GM23338 (cell line): ENCODE results near the gene A3GALT2. TPM values are rescaled to one million over a fixed set of nuclear protein-coding genes. Genes with fewer than 3 reads are reported as not detected.

Experiments
- ATAC-seq: fragments of 200-7000 bp; cut with Tn5 transposase; 3 replicates; pipeline ENCODE4 v1.9.1; 2020
- DNase-seq: peaks from one replicate; pipeline ENCODE4 v3.0.0-alpha.2; 2015; ENCODE audit warnings: low spot score
- H2AFZ ChIP-seq: fragments of 200-600 bp; sonication (generic); 2 replicates; pipeline ENCODE4 v1.8.0; 2016; ENCODE audit warnings: antibody characterized with exemption, mild to moderate bottlenecking, moderate library complexity
- H3F3A ChIP-seq: fragments of 200-600 bp; sonication (generic); replicated peaks from 2 replicates; pipeline ENCODE4 v1.8.0; 2017; ENCODE audit warnings: antibody characterized with exemption, mixed run types, low read depth
- H3K27ac ChIP-seq: fragments of 200-600 bp; sonication (generic); 2 replicates; pipeline ENCODE4 v1.6.1; 2016; ENCODE audit warnings: low read depth
- H3K27me3 ChIP-seq: fragments of 200-600 bp; sonication (generic); 2 replicates; pipeline ENCODE4 v1.8.0; 2016; ENCODE audit warnings: mild to moderate bottlenecking, mixed run types, moderate library complexity; ENCODE audit not compliant: insufficient read depth
- H3K36me3 ChIP-seq: fragments of 200-600 bp; sonication (generic); 2 replicates; pipeline ENCODE4 v1.8.0; 2016; ENCODE audit warnings: mild to moderate bottlenecking; ENCODE audit not compliant: insufficient read depth
- H3K4me1 ChIP-seq: fragments of 200-600 bp; sonication (generic); 2 replicates; pipeline ENCODE4 v1.8.0; 2016; ENCODE audit warnings: mild to moderate bottlenecking, moderate library complexity; ENCODE audit not compliant: insufficient read depth
- H3K4me2 ChIP-seq: fragments of 200-600 bp; sonication (generic); 2 replicates; pipeline ENCODE4 v1.7.1; 2017; ENCODE audit warnings: mixed run types
- H3K4me3 ChIP-seq: fragments of 200-600 bp; sonication (generic); 2 replicates; pipeline ENCODE4 v1.6.1; 2016; ENCODE audit warnings: mixed run types
- H3K79me2 ChIP-seq: fragments of 200-600 bp; sonication (generic); replicated peaks from 2 replicates; pipeline ENCODE4 v1.8.0; 2017; ENCODE audit warnings: mild to moderate bottlenecking; ENCODE audit not compliant: insufficient read depth
- H3K9me2 ChIP-seq: fragments of 200-600 bp; sonication (generic); 2 replicates; pipeline ENCODE4 v1.8.0; 2017; ENCODE audit not compliant: insufficient read depth
- H4K20me1 ChIP-seq: fragments of 200-600 bp; sonication (generic); replicated peaks from 2 replicates; pipeline ENCODE4 v1.8.0; 2017; ENCODE audit warnings: mild to moderate bottlenecking; ENCODE audit not compliant: insufficient read depth
- H3K27ac Mint-ChIP-seq: 2 replicates; pipeline ENCODE4 v1.8.0; 2020; ENCODE audit warnings: inconsistent platforms, mild to moderate bottlenecking, moderate library complexity, mixed read lengths
- H3K27me3 Mint-ChIP-seq: 3 replicates; pipeline ENCODE4 v1.8.0; 2022; ENCODE audit warnings: low read depth, mild to moderate bottlenecking, moderate library complexity, mixed read lengths, inconsistent platforms; ENCODE audit not compliant: insufficient read depth, poor library complexity
- H3K36me3 Mint-ChIP-seq: 3 replicates; pipeline ENCODE4 v1.8.0; 2021; ENCODE audit warnings: low read depth, mild to moderate bottlenecking, inconsistent platforms, moderate library complexity, mixed read lengths
- H3K4me1 Mint-ChIP-seq: 3 replicates; pipeline ENCODE4 v1.8.0; 2020; ENCODE audit warnings: mild to moderate bottlenecking, inconsistent platforms, mixed read lengths
- H3K4me3 Mint-ChIP-seq: 3 replicates; pipeline ENCODE4 v1.8.0; 2021; ENCODE audit warnings: moderate library complexity, mild to moderate bottlenecking, inconsistent platforms, mixed read lengths
- H3K9me3 Mint-ChIP-seq: 3 replicates; pipeline ENCODE4 v1.8.0; 2020; ENCODE audit warnings: moderate library complexity, mild to moderate bottlenecking, inconsistent platforms, mixed read lengths
- CREB1 ChIP-seq: fragments of 250-450 bp; sonication (Bioruptor Pico); IDR thresholded peaks from 2 replicates; pipeline ENCODE4 v1.5.0; 2020; ENCODE audit warnings: low read depth, mild to moderate bottlenecking, moderate library complexity
- EZH2 ChIP-seq: fragments of 200-600 bp; sonication (generic); IDR thresholded peaks from one replicate; pipeline ENCODE4 v1.8.0; 2017; ENCODE audit warnings: antibody characterized with exemption, mild to moderate bottlenecking, low read depth; ENCODE audit not compliant: unreplicated experiment
- EZH2phosphoT487 ChIP-seq: fragments of 200-600 bp; sonication (generic); IDR thresholded peaks from one replicate; pipeline ENCODE4 v1.8.1; 2018; ENCODE audit warnings: antibody characterized with exemption; ENCODE audit not compliant: unreplicated experiment
- JUNB ChIP-seq: IDR thresholded peaks from one replicate; pipeline ENCODE4 v1.6.1; 2016; ENCODE audit warnings: antibody characterized with exemption; ENCODE audit not compliant: unreplicated experiment
- NANOG ChIP-seq: IDR thresholded peaks from 2 replicates; pipeline ENCODE4 v1.6.1; 2016; ENCODE audit warnings: antibody characterized with exemption, borderline replicate concordance
- POLR2AphosphoS5 ChIP-seq: IDR thresholded peaks from 2 replicates; pipeline ENCODE4 v1.6.1; 2016; ENCODE audit warnings: antibody characterized with exemption, low read depth
- STAT1 ChIP-seq: IDR thresholded peaks from one replicate; pipeline ENCODE4 v1.6.1; 2016; ENCODE audit warnings: antibody characterized with exemption; ENCODE audit not compliant: unreplicated experiment
- ZNF114 ChIP-seq: fragments of 250-450 bp; sonication (Bioruptor Pico); IDR thresholded peaks from 2 replicates; pipeline ENCODE4 v1.5.0; 2020; ENCODE audit warnings: mild to moderate bottlenecking, moderate library complexity
- ZNF331 ChIP-seq: fragments of 250-450 bp; sonication (Bioruptor Pico); IDR thresholded peaks from 2 replicates; pipeline ENCODE4 v1.5.0; 2020; ENCODE audit warnings: low read depth, mild to moderate bottlenecking, moderate library complexity
- polyA plus RNA-seq: library from polyadenylated mRNA; unstranded; fragments of >200 nt; fragmentation: Nextera tagmentation; extraction: Ambion mirVana; gene quantifications from 2 replicates; pipeline ENCODE4 v1.2.1, GENCODE V29; 2016
- total RNA-seq: library from RNA; depleted of rRNA; stranded (reverse); fragments of >200 nt; shearing (Covaris generic); gene quantifications from 2 replicates; pipeline ENCODE4 v1.2.3, GENCODE V29; 2014
- TF ChIP-seq, protein P1 (sequence below): IDR thresholded peaks from 2 replicates; pipeline ENCODE4 v1.6.1; 2016; ENCODE audit warnings: antibody characterized with exemption
- TF ChIP-seq, protein P2 (sequence below): fragments of 250-450 bp; sonication (Bioruptor Pico); IDR thresholded peaks from 2 replicates; pipeline ENCODE4 v1.5.0; 2020; ENCODE audit warnings: mild to moderate bottlenecking, moderate library complexity
- TF ChIP-seq, protein P3 (sequence below): IDR thresholded peaks from one replicate; pipeline ENCODE4 v1.6.1; 2018; ENCODE audit warnings: antibody characterized with exemption; ENCODE audit not compliant: unreplicated experiment
- TF ChIP-seq, protein P4 (sequence below), 2 experiments: fragments of 200-600 bp in 1 of 2; sonication (generic) in 1 of 2; conservative IDR thresholded peaks; 2 replicates each; pipeline versions ENCODE4 v1.5.1 to v1.6.1; 2016 to 2017; ENCODE audit warnings: antibody characterized with exemption in 2 of 2, low read depth in 2 of 2, mild to moderate bottlenecking in 2 of 2, moderate library complexity in 1 of 2

Gene A3GALT2
- total and polyA plus RNA-seq, 2 experiments from 2014 or later, result not detected

DNA sequence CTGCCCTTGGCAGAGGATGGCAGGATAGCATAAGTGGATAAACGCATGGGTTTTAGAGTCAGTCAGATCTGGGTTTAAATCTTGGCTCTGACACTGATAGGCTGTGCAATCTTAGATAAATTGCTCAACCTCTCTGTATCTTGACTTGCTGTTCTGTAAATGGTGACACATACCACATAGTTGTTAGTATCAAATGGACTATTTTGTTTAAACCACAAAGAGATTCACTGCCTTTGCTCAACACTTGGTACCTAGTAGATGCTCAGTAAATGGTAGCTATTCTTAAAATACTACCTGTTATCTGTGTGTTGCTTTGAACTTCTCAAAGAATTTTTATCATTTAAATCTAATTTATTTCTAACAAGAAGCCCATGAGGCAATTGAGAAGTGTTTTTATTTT is 39.5 kb upstream of the A3GALT2 start:
- H3K4me3 ChIP-seq, result no peak overlapping the region
- H3F3A ChIP-seq, result no peaks in the 10 kb centered on the region
- H3K79me2 ChIP-seq, result no peaks in the 10 kb centered on the region
- peaks cover 45% of the 10 kb centered on the region for H3K4me1 Mint-ChIP-seq
- ATAC-seq (no peak), DNase-seq (no peak)
- H3K27me3 Mint-ChIP-seq, result peaks cover 36% of the 10 kb centered on the region
- no peaks in the 10 kb centered on the region for H3K36me3 Mint-ChIP-seq
- no peak overlapping the region for H3K4me3 Mint-ChIP-seq
- H3K9me3 Mint-ChIP-seq, result peaks cover 6% of the 10 kb centered on the region; the same call in 1 of the 3 replicates
- no peaks in the 10 kb centered on the region for H3K9me2 ChIP-seq
- H4K20me1 ChIP-seq, result peaks cover 5% of the 10 kb centered on the region; the same call in 1 of the 2 replicates
- H3K4me1 ChIP-seq, result peaks cover 43% of the 10 kb centered on the region
- H3K4me2 ChIP-seq, result no peak overlapping the region
- no peak overlapping the region for H2AFZ ChIP-seq
- H3K36me3 ChIP-seq, result no peaks in the 10 kb centered on the region
- TF ChIP-seq NANOG (no peak), CREB1 (no peak), EZH2 (no peak), ZNF331 (CRISPR knock-in tag) (no peak), ZNF114 (CRISPR knock-in tag) (no peak), POLR2AphosphoS5 (no peak), JUNB (no peak), EZH2phosphoT487 (no peak), STAT1 (no peak)
- TF ChIP-seq, protein P1, sequence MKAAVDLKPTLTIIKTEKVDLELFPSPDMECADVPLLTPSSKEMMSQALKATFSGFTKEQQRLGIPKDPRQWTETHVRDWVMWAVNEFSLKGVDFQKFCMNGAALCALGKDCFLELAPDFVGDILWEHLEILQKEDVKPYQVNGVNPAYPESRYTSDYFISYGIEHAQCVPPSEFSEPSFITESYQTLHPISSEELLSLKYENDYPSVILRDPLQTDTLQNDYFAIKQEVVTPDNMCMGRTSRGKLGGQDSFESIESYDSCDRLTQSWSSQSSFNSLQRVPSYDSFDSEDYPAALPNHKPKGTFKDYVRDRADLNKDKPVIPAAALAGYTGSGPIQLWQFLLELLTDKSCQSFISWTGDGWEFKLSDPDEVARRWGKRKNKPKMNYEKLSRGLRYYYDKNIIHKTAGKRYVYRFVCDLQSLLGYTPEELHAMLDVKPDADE, result no peak
- TF ChIP-seq, protein P2, sequence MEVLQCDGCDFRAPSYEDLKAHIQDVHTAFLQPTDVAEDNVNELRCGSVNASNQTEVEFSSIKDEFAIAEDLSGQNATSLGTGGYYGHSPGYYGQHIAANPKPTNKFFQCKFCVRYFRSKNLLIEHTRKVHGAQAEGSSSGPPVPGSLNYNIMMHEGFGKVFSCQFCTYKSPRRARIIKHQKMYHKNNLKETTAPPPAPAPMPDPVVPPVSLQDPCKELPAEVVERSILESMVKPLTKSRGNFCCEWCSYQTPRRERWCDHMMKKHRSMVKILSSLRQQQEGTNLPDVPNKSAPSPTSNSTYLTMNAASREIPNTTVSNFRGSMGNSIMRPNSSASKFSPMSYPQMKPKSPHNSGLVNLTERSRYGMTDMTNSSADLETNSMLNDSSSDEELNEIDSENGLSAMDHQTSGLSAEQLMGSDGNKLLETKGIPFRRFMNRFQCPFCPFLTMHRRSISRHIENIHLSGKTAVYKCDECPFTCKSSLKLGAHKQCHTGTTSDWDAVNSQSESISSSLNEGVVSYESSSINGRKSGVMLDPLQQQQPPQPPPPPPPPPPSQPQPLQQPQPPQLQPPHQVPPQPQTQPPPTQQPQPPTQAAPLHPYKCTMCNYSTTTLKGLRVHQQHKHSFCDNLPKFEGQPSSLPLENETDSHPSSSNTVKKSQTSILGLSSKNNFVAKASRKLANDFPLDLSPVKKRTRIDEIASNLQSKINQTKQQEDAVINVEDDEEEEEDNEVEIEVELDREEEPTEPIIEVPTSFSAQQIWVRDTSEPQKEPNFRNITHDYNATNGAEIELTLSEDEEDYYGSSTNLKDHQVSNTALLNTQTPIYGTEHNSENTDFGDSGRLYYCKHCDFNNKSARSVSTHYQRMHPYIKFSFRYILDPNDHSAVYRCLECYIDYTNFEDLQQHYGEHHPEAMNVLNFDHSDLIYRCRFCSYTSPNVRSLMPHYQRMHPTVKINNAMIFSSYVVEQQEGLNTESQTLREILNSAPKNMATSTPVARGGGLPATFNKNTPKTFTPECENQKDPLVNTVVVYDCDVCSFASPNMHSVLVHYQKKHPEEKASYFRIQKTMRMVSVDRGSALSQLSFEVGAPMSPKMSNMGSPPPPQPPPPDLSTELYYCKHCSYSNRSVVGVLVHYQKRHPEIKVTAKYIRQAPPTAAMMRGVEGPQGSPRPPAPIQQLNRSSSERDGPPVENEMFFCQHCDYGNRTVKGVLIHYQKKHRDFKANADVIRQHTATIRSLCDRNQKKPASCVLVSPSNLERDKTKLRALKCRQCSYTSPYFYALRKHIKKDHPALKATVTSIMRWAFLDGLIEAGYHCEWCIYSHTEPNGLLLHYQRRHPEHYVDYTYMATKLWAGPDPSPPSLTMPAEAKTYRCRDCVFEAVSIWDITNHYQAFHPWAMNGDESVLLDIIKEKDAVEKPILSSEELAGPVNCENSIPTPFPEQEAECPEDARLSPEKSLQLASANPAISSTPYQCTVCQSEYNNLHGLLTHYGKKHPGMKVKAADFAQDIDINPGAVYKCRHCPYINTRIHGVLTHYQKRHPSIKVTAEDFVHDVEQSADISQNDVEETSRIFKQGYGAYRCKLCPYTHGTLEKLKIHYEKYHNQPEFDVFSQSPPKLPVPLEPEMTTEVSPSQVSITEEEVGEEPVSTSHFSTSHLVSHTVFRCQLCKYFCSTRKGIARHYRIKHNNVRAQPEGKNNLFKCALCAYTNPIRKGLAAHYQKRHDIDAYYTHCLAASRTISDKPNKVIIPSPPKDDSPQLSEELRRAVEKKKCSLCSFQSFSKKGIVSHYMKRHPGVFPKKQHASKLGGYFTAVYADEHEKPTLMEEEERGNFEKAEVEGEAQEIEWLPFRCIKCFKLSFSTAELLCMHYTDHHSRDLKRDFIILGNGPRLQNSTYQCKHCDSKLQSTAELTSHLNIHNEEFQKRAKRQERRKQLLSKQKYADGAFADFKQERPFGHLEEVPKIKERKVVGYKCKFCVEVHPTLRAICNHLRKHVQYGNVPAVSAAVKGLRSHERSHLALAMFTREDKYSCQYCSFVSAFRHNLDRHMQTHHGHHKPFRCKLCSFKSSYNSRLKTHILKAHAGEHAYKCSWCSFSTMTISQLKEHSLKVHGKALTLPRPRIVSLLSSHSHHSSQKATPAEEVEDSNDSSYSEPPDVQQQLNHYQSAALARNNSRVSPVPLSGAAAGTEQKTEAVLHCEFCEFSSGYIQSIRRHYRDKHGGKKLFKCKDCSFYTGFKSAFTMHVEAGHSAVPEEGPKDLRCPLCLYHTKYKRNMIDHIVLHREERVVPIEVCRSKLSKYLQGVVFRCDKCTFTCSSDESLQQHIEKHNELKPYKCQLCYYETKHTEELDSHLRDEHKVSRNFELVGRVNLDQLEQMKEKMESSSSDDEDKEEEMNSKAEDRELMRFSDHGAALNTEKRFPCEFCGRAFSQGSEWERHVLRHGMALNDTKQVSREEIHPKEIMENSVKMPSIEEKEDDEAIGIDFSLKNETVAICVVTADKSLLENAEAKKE (CRISPR knock-in tag), result no peak
- TF ChIP-seq, protein P3, sequence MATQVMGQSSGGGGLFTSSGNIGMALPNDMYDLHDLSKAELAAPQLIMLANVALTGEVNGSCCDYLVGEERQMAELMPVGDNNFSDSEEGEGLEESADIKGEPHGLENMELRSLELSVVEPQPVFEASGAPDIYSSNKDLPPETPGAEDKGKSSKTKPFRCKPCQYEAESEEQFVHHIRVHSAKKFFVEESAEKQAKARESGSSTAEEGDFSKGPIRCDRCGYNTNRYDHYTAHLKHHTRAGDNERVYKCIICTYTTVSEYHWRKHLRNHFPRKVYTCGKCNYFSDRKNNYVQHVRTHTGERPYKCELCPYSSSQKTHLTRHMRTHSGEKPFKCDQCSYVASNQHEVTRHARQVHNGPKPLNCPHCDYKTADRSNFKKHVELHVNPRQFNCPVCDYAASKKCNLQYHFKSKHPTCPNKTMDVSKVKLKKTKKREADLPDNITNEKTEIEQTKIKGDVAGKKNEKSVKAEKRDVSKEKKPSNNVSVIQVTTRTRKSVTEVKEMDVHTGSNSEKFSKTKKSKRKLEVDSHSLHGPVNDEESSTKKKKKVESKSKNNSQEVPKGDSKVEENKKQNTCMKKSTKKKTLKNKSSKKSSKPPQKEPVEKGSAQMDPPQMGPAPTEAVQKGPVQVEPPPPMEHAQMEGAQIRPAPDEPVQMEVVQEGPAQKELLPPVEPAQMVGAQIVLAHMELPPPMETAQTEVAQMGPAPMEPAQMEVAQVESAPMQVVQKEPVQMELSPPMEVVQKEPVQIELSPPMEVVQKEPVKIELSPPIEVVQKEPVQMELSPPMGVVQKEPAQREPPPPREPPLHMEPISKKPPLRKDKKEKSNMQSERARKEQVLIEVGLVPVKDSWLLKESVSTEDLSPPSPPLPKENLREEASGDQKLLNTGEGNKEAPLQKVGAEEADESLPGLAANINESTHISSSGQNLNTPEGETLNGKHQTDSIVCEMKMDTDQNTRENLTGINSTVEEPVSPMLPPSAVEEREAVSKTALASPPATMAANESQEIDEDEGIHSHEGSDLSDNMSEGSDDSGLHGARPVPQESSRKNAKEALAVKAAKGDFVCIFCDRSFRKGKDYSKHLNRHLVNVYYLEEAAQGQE, result no peak
- TF ChIP-seq, protein P4, sequence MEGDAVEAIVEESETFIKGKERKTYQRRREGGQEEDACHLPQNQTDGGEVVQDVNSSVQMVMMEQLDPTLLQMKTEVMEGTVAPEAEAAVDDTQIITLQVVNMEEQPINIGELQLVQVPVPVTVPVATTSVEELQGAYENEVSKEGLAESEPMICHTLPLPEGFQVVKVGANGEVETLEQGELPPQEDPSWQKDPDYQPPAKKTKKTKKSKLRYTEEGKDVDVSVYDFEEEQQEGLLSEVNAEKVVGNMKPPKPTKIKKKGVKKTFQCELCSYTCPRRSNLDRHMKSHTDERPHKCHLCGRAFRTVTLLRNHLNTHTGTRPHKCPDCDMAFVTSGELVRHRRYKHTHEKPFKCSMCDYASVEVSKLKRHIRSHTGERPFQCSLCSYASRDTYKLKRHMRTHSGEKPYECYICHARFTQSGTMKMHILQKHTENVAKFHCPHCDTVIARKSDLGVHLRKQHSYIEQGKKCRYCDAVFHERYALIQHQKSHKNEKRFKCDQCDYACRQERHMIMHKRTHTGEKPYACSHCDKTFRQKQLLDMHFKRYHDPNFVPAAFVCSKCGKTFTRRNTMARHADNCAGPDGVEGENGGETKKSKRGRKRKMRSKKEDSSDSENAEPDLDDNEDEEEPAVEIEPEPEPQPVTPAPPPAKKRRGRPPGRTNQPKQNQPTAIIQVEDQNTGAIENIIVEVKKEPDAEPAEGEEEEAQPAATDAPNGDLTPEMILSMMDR (conservative IDR thresholded peaks at IDR 0.05; ENCODE audit: low read depth in 2 of 2), result no peak
- H3K27ac Mint-ChIP-seq, result no peak overlapping the region
- H3K27me3 ChIP-seq, result peaks cover 42% of the 10 kb centered on the region
- H3K27ac ChIP-seq, result no peak overlapping the region
